LNCAP (cell line): ENCODE data around the gene DMAC1.

Experiments used
- CTCF ChIP-seq: fragments of 450-650 bp; IDR thresholded peaks from 2 replicates; pipeline ENCODE4 v1.5.1; 2017; ENCODE audit warnings: mild to moderate bottlenecking

Gene DMAC1

GRCh38 chr9:7756088-7756487, 43.5 kb downstream of the DMAC1 start:
- no peak for TF ChIP-seq CTCF

- TF ChIP-seq CTCF: no peak
Measured at GRCh38 chr9:7752481-7752880, 47.1 kb downstream of the DMAC1 start.
